Measurements from ENCODE around the gene DIAPH2.

Gene DIAPH2

DNA sequence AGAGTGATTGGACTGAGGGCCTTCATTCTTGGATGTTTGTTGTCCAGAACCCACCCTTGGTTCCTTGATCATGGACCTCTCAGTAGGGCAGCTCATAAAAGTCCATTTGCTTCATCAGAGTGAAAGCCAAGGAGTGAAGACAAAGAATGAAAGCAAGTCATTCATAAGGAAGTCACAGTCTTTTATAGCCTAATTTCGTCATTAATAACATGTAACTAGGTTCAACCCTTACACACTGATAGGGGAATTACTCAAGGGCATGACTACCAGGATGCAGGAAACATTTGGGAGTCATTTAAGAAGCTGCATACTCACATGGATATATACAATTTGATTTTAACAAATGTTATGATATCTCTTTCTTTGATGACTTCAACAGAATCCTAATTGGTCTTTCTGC lies 294.3 kb downstream of the DIAPH2 start:
- DNase-seq (ENCODE audit: low spot score): no peak
- TF ChIP-seq, protein P1, sequence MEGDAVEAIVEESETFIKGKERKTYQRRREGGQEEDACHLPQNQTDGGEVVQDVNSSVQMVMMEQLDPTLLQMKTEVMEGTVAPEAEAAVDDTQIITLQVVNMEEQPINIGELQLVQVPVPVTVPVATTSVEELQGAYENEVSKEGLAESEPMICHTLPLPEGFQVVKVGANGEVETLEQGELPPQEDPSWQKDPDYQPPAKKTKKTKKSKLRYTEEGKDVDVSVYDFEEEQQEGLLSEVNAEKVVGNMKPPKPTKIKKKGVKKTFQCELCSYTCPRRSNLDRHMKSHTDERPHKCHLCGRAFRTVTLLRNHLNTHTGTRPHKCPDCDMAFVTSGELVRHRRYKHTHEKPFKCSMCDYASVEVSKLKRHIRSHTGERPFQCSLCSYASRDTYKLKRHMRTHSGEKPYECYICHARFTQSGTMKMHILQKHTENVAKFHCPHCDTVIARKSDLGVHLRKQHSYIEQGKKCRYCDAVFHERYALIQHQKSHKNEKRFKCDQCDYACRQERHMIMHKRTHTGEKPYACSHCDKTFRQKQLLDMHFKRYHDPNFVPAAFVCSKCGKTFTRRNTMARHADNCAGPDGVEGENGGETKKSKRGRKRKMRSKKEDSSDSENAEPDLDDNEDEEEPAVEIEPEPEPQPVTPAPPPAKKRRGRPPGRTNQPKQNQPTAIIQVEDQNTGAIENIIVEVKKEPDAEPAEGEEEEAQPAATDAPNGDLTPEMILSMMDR (IDR thresholded peaks at IDR 0.05; ENCODE audit: extremely low read depth, missing control alignments): no peak

DNA sequence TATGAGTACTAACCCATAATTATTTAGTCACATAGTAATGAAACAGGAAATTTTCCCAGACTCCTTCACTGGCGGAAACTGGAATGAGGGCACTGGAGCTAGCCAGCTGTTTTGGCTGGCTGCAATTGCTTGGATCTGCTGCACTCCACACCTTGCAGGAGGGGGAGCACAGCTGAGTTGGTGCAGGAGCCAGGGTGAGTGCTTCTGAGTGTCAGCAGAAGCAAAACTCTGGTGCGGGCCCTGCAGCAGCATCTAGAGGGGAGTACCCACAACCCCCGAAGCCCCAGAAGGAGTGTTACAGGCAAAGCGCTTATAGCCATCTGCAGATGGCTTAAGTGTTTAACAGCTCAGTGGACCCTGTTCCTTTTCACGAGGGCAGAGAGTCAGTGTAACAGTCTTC lies 295.1 kb downstream of the DIAPH2 start:
- no peak for DNase-seq (ENCODE audit: low spot score)
- TF ChIP-seq, protein P1 (IDR thresholded peaks at IDR 0.05; ENCODE audit: extremely low read depth, missing control alignments): no peak

DNA sequence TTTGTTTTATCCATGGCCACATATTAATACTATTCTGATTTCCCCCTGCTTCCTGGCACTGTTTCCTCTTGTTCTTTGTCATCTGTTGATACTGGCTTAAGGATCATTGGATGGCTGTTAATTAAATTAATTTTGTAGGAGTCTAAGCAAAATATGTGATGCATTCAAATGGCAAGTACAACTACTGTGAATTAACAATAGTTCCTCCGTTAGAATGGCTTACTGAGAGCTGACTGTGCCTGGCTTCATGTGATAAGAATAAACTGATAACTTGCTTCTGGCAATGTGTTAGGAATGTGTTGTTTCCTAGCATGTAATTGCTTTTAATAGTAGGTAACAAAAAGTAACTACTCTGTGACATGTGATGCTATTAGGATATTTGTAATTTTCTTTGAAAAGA lies 297.5 kb downstream of the DIAPH2 start:
- no peak for DNase-seq (ENCODE audit: low spot score)
- TF ChIP-seq, protein P1 (IDR thresholded peaks at IDR 0.05; ENCODE audit: extremely low read depth, missing control alignments): no peak

DNA sequence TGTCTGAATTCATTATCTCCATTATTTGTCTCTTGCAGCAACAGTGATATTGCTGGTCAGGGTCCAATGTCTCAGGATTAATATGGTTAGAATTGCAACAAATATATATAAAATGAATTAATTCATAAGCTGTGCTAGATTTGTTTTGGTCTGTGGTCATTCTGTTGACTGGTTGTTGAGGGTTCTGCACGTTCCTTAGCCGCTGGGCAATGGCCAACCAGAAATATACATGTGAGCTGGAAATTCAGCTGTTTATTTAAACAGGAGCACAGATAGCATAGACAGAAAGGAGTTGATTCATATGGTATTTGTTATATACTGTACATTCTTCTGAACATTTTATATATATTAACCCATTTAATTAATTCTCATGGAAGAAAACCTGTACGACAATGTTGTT lies 299.9 kb downstream of the DIAPH2 start:
- TF ChIP-seq, protein P1 (IDR thresholded peaks at IDR 0.05; ENCODE audit: extremely low read depth, missing control alignments): no peak
- no peak for DNase-seq (ENCODE audit: low spot score)

DNA sequence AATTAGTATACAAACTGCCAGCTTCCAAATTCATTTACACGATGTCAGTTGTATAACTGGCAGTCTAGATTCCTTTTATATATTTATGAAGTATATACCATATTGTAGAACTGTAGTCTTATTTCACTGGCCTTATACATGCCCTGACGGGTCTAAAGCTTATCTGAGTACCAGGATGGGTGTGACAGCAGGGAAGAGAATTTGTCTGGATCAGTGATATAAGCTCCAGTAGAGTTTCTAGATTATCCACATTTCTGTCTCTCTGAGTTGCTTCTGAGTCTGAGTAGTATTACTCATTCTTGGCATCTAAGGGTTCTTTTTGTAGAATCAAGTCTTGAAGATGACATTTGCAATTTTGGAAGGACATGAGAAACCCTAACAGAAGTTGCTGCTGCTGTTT lies 300.4 kb downstream of the DIAPH2 start:
- TF ChIP-seq, protein P1 (IDR thresholded peaks at IDR 0.05; ENCODE audit: extremely low read depth, missing control alignments): no peak
- DNase-seq (ENCODE audit: low spot score): no peak

DNA sequence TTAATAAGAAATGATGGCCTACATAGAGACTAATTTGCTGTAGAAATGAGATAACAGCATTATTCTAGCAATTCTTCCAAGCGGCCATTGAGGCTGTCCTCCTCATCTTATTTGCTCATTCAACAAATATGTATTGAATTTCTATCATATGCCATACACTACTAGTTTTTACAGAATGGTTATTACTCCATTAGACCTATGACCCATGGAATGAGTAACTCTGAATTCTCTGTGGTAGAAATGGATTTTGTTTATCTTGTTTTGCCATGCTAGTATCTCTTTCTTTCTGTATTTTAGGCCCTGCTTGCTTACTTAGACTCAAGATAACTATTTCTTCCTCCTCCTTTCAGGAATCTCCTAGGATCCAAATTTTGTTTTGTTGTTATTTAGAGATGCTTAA lies 302.6 kb downstream of the DIAPH2 start:
- TF ChIP-seq, protein P1 (IDR thresholded peaks at IDR 0.05; ENCODE audit: extremely low read depth, missing control alignments): no peak
- DNase-seq (ENCODE audit: low spot score): no peak

DNA sequence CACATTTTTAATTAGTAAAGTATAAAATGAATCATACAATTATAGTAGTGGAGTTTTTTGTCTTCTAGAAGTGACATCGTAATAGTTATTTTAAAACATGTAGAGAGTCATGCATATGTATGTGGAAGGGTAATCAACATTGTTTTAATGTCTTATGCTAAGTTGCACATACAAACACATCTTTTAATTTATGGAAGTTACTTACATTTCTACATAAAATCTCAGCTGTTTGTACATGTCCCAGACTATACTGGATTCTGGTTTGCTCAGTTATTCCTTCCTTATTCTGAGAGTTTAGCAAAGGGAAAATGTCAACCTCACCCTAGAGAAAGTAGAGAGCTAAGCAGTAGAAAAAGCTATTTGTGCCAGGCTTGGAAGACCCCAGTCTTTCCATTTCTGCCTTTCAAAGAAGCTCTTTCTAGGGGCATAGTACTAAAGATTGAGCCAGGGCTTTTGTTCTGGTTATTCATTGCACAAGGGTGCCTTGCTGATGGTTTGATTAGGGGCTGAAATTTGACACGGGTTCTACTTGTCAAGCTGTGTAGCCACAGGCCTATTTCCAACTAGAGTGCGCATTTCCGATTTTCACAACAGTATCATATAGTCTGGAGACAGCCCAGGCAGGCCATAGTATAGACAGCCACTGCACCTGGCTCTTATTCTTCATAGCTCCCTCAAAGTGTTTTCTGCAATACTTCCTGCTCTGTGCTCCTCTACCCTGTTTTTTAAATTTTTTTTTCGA lies 305.4 kb downstream of the DIAPH2 start:
- DNase-seq (ENCODE audit: low spot score): no peak
- TF ChIP-seq, protein P1 (IDR thresholded peaks at IDR 0.05; ENCODE audit: extremely low read depth, missing control alignments): no peak

Data from GM20000 (cell line).